HG03066 (cell line): ENCODE data around the gene MS4A6A.
A peak's percentile ranks its signal among the peaks of the same experiment; 100 is the strongest.
"Not testable (repeated sequence)": the region's sequence is repeated elsewhere in the genome, so short reads cannot be mapped to it uniquely, and the experiment has no call there.

Experiments
- ATAC-seq: cut with Tn5 transposase; IDR thresholded peaks from one replicate; pipeline ENCODE4 v1.9.1; 2021; ENCODE audit warnings: low read depth; ENCODE audit not compliant: unreplicated experiment

Gene MS4A6A

DNA sequence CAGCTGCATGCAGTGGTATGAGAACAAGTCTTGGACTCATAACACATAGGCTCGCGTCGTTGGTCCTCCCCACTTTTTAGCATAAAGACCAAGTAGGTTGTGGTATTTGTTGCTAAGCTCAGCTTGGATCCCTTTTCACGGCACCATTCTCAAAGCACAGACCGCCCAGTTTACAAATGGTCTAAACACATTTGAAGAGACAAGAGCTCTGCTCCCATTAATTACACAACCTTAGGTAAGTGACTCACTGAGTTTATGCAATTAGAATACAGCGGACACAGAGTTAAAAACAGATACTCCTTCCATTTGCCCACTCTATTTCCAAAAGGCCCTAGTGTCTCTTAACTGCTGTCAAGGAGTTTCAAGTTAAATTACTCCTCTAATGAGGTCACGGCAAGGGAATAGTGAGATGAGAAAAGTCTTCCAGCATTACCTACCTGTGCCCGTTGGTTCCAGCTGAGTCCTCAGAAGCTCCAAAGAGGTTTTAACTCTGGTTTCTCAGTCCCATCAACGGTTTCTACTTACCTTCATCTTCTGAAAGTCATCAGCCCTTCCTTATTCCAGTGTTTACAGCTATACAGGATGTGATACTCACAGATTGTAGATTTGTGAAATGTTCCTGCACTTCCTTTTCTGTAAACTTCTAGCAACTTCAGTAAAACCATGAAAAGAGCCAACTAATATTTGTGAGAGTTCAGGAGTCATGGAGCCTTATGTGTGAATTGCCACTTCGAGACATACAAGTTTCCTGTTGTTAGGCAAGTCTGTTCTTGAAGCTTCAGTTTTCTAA, at the start of gene MS4A6A:
Gene MS4A6A, minus strand, starts transcription at position 543 of the 790 bp plus-strand sequence. CDS start 1,356 bp downstream, outside the sequence.
- ATAC-seq, result no peak

DNA sequence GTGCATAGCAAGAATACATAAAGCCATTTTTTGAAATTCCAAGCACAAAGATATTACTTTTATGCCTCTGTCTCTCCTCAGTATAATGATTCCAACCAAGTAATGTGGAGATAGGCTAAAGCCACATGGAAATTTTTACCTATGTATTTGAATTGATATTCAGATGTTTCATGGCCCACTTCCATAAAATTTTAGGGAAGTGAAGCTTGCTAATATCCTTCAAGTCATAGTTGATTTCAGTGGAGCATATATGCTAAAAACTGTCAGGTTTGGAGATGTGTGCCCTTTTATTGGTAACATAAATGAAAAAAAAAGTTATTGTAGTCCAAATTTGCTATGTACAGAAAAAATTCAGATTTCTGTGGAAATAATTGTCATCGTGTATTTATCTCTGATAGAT, 47.8 kb upstream of the MS4A6A start:
- no peak for ATAC-seq

DNA sequence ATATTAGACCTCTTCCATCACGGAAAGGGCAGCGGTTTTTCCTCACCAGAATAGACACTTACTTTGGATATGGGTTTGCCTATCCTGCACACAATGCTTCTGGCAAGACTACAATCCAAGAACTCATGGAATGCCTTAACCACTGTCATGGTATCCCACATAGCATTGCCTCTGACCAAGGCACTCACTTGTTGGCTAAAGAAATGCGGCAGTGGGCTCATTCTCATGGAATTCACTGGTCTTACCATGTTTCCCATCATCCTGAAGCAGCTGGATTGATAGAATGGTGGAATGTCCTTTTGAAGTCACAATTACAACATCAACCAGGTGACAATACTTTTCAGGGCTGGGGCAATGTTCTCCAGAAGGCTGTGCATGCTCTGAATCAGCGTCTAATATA, 39.3 kb upstream of the MS4A6A start:
- ATAC-seq, result no peak

GRCh38 chr11:60221692-60222091, 38.8 kb upstream of the MS4A6A start:
- ATAC-seq, result no peak

DNA sequence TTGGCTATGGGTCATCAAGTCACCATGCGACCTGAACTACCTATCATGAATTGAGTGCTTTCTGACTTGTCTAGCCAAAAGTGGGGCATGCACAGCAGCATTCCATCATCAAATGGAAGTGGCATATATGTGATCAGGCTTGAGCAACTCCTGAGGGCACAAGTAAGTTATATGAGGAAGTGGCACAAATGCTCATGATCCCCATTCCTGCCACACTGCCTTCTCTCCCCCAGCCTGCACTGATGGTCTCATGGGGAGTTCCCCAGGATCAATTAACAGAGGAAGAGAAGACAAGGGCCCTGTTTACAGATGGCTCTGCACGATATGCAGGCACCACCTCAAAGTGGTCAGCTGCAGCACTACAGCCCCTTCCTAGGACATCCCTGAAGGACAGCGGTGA, 38.3 kb upstream of the MS4A6A start:
- ATAC-seq, result no peak

- ATAC-seq, result no peak
Measured at GRCh38 chr11:60214386-60214785, 31.5 kb upstream of the MS4A6A start.

DNA sequence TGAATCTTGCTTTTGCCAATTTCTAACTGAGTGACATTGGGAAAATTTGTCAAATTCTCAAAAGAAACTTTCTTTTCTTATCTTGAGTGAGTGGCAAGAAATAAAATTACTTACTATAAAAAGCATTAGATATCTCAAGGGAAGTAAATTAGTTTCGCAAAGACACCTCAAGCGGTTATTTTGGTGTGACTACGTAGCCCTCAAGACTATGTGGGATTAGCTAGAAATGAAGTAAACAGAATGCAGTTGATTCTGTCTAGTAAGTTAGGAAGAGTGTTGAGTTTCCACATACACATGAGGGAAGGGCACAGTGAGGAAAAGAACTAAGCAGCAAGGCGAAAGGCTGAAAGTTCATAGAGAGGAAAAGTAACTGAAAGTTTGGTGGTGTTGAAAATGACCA, 28.3 kb upstream of the MS4A6A start:
- ATAC-seq, result no peak

DNA sequence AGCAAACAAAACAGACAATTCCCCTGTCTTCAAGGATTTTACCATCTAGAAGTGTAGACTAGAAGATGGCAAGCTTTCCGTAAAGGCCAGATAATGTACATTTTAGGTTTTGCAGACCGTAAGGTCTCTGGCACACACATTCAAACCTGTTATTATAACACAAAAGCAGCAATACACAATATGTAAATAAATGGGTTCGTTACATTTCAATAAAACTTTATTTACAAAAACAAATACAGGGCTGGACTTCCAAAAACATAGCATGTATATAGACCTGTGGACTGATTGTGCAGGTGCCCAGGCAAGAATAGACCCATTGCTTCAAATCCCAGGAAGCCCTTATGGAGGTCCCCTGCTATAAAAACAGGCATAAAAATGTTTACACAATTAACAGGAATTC, 27.1 kb upstream of the MS4A6A start:
- no peak for ATAC-seq

DNA sequence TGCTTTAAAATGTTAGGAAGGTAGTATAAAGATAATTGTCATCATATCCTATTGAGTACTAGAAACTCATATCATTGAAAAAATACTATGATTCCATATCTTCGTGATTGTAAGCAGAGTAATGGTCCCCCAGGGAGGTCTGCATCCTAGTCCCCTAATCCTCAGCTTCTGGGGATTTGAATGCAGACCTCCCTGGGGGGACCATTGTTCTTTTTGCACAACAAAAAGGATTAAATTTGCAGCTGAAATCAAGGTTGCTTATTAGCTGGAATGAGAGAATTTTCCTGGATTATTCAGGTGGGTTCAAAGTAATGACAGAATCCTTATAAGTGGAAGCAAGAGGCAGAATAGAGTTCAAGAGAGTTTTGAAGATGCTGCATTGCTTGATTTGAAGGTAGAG, 26.1 kb upstream of the MS4A6A start:
- ATAC-seq, result no peak

DNA sequence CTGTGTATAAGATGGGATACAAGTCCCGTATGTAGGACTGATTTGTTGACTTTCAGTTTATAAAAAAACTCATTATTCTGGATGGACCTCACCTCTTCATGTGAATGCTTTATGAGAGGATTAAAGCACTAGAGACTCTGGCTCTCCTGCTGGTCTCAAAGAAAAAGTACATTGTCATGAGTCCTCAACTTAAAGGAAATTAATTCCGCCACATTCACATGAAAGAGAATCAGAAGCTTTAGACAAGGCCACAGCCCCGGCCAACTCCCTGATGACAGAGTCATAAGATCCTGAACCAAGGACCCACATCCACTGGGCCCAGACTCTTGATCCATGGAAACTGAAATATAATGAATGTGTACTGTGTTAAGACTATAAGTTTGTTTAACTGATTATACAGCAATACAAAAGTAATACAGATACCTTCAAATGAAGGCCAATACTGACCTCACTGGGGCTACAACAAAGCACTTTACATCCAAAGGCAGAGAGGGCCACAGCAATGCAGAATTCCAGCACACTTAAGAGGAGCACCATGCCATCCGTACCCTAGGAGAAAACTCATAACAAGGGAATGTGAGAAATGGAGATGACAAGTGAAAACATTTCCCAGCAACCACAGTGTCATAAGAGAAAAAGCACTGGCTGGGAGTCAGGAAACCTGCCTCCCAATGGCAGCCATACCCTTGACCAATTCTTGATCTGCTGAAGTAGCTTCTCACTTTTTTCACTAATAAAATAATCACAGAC, 25.4 kb upstream of the MS4A6A start:
- no peak for ATAC-seq

DNA sequence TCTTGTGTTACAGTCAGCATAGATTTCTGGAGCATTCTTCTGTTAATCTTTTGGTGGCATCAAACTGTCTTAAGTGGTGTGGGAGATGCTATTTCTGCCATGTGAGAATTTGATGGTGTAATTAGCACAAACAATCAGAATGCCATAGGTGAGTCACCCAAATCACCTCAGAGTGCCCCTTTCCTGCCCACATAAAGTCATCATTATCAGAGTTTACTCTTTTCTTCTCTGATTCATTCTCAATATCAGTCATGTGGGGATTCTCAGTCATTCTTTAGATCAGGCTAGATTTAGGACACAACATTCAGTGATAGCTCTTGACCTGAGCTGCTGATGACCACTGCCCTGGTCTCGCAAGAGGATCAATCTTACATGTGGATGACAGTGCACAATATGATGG, 23.7 kb upstream of the MS4A6A start:
- no peak for ATAC-seq

DNA sequence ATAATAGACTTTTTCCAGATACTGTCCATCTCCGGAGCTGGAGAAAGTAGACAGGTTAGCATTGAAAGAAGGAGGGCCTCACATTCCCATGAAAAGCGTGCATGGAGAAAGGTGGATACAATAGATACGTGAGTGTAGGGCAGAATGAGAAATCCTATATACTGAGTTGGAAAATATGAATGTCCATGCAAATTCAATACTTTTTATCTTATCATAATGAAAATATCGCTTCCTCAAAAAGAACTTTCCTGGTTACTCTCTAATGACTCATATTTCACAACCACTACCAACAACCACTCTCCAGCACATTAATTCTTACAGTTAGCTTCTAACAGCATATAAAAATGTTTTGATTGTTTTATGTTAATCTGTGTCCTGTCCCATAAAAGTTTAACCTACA, 22.0 kb upstream of the MS4A6A start:
- ATAC-seq, result peak; percentile 58

- ATAC-seq, result not testable (repeated sequence)
Measured at GRCh38 chr11:60201334-60201733, 18.5 kb upstream of the MS4A6A start.

DNA sequence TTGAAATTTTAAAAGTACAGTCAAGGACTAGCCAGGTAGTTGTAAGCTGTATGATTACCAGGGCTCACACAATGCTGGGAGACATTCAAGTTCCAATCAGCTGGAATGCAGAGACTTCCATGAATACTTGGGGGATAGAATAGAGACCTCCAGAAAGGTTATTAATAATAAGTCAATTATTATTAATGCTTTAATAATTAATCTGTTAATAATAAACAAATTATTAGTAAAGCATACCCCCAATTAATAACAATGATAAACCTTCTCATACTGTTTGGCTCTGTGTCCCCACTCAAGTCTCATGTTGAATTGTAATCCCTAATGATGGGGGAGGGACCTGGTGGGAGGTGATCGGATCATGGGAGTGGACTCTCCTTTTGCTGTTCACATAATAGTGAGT, 14.6 kb upstream of the MS4A6A start:
- no peak for ATAC-seq

GRCh38 chr11:60195923-60196368, 13.1 kb upstream of the MS4A6A start:
- ATAC-seq, result peak; percentile 58

GRCh38 chr11:60194511-60194910, 11.6 kb upstream of the MS4A6A start:
- ATAC-seq, result no peak

GRCh38 chr11:60193687-60194433, 11.0 kb upstream of the MS4A6A start:
- ATAC-seq, result no peak

GRCh38 chr11:60192564-60192963, 9.7 kb upstream of the MS4A6A start:
- ATAC-seq, result not testable (repeated sequence)

DNA sequence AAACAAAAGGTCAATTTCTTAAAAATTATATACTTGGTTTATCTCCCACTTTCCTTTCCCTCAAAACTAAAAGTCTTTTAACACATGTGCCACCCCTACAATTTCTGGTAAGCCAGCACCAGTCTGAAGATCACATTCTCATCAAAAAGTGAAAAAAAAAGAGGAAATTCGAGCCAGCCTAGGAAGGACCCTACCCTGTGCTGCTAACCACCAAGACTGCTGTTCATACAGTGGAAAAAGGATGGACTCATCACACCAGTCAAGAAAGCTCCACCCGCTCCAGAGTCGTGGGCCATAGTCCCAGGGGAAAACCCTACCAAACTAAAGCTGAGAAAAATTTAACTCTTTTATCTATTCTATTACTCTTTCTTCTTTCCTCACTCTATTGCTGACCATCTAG, 5.6 kb upstream of the MS4A6A start:
- not testable (repeated sequence) for ATAC-seq

GRCh38 chr11:60186128-60186527, 3.2 kb upstream of the MS4A6A start:
- not testable (repeated sequence) for ATAC-seq

DNA sequence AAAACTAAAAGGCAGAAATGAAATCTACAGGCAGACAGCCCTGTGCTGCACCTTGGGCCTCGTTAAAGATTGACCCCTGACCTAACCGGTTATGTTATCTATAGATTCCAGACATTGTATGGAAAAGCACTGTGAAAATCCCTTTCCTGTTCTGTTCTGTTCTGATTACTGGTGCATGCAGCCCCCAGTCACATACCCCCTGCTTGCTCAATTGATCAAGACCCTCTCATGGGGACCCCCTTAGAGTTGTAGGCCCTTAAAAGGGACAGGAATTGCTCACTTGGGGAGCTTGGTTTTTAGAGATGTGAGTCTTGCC, 2.6 kb upstream of the MS4A6A start:
- ATAC-seq, result not testable (repeated sequence)
